Lung (tissue), 12 donors: ENCODE data around the gene PCSK6. TPM values are rescaled to one million over a fixed set of nuclear protein-coding genes. Genes with fewer than 3 reads are reported as not detected.

Source experiments
- ATAC-seq: fragments of 200-7000 bp; cut with Tn5 transposase; one replicate; pipeline ENCODE4 v1.9.1; 2020; ENCODE audit warnings: moderate number of reproducible peaks; ENCODE audit not compliant: insufficient read depth, low FRiP score
- DNase-seq, 3 donors: peaks; one replicate each; pipeline ENCODE4 v3.0.0-alpha.2; 2013 to 2017
- H3K27ac ChIP-seq, 2 donors: one replicate each; pipeline ENCODE4 v1.5.1; 2013; ENCODE audit warnings: mild to moderate bottlenecking in 2 of 2, moderate library complexity in 2 of 2, control low read depth in 1 of 2, inconsistent platforms in 1 of 2, low read depth in 1 of 2, low read length in 1 of 2
- H3K27me3 ChIP-seq, 3 donors: one replicate each; pipeline ENCODE4 v1.5.1; 2013; ENCODE audit warnings: low read length in 2 of 3; ENCODE audit not compliant: control insufficient read depth in 3 of 3, insufficient read depth in 3 of 3
- H3K36me3 ChIP-seq, 4 donors: one replicate each; pipeline ENCODE4 v1.5.1; 2013; ENCODE audit warnings: low read length in 4 of 4, mild to moderate bottlenecking in 1 of 4, moderate library complexity in 1 of 4; ENCODE audit not compliant: control insufficient read depth in 4 of 4, insufficient read depth in 4 of 4
- H3K4me1 ChIP-seq, 5 donors: one replicate each; pipeline ENCODE4 v1.5.1; 2013; ENCODE audit warnings: low read length in 5 of 5, mild to moderate bottlenecking in 2 of 5, moderate library complexity in 1 of 5; ENCODE audit not compliant: control insufficient read depth in 5 of 5, insufficient read depth in 5 of 5
- H3K4me3 ChIP-seq: one replicate; pipeline ENCODE4 v1.5.1; 2013; ENCODE audit warnings: mild to moderate bottlenecking, control low read depth, moderate library complexity
- H3K9ac ChIP-seq, 2 donors: one replicate each; pipeline ENCODE4 v1.5.1; 2013; ENCODE audit warnings: low read length in 2 of 2, control low read depth in 1 of 2; ENCODE audit not compliant: insufficient read depth in 1 of 2
- H3K9me3 ChIP-seq, 4 donors: one replicate each; pipeline ENCODE4 v1.5.1; 2013; ENCODE audit warnings: low read length in 3 of 4, mild to moderate bottlenecking in 1 of 4, moderate library complexity in 1 of 4; ENCODE audit not compliant: control insufficient read depth in 4 of 4, insufficient read depth in 3 of 4
- CTCF ChIP-seq: IDR thresholded peaks from 2 replicates; pipeline ENCODE4 v1.5.1; 2012; ENCODE audit warnings: mild to moderate bottlenecking; ENCODE audit errors: control extremely low read depth, extremely low read depth
- WGBS, 2 donors: extraction: QIAGEN DNeasy Blood & Tissue Kit; methylation state at CpG; one replicate each; pipeline ENCODE4 v1.1.7; 2013; 5-methylcytosine and 5-hydroxymethylcytosine counted together
- polyA plus RNA-seq, 2 donors: library from polyadenylated mRNA; stranded (reverse); fragments of 200-250 nt; gene quantifications; one replicate each; pipeline ENCODE4 v1.2.1, GENCODE V29; 2013
- total RNA-seq, 2 donors: library from RNA; depleted of rRNA in 1 of 2; stranded (reverse); fragments of >200 nt in 1 of 2; gene quantifications; one replicate each; pipeline ENCODE4 v1.2.1, GENCODE V29; 2014 to 2021
- donor health status: control.
- donor health status: control.
- donor health status: Bipolar disorder and iron deficiency.
- donor health status: healthy.
- donor health status: DM: yes; HTN: yes; CAD: no.

Gene PCSK6
- total and polyA plus RNA-seq, 4 donors, result 4.6 to 41.0 (median 8.4) TPM

GRCh38 chr15:101532865-101533264, 43.4 kb upstream of the PCSK6 start:
- DNase-seq, result no peak
- no peak overlapping the region for H3K4me3 ChIP-seq
- 94 to 97% methylated on average over 6 of the region's 6 CpGs for WGBS, 2 donors

GRCh38 chr15:101531170-101531569, 41.7 kb upstream of the PCSK6 start:
- H3K27ac ChIP-seq, result no peak overlapping the region
- H3K27me3 ChIP-seq, result no peaks in the 10 kb centered on the region
- TF ChIP-seq CTCF, result no peak
- H3K4me1 ChIP-seq, result peaks cover 0 to 21% (median 12%) of the 10 kb centered on the region in 5 donors
- DNase-seq, result no peak
- no peak for ATAC-seq
- 87 to 93% methylated on average over 13 of the region's 13 CpGs for whole genome bisulfite sequencing, 2 donors
- no peaks in the 10 kb centered on the region for H3K36me3 ChIP-seq
- no peaks in the 10 kb centered on the region for H3K9me3 ChIP-seq
- H3K9ac ChIP-seq, result no peak overlapping the region
- no peak overlapping the region for H3K4me3 ChIP-seq

More at GRCh38 chr15:101532865-101533264, 43.4 kb upstream of the PCSK6 start:
- Histone ChIP-seq H3K27me3 (no peaks in the 10 kb centered on the region), H3K9me3 (no peaks in the 10 kb centered on the region), H3K4me1 (peaks cover 0 to 23% (median 12%) of the 10 kb centered on the region in 5 donors), H3K9ac (no peak overlapping the region), H3K36me3 (no peaks in the 10 kb centered on the region), H3K27ac (no peak overlapping the region)
- ATAC-seq, result no peak
- no peak for TF ChIP-seq CTCF

- no peaks in the 10 kb centered on the region for H3K27me3 ChIP-seq
- no peak for ATAC-seq
- no peak overlapping the region for H3K9ac ChIP-seq
- no peak overlapping the region for H3K4me3 ChIP-seq
- no peak for DNase-seq
- TF ChIP-seq CTCF, result no peak
- no peaks in the 10 kb centered on the region for H3K36me3 ChIP-seq
- no peaks in the 10 kb centered on the region for H3K9me3 ChIP-seq
- H3K4me1 ChIP-seq, result peaks cover 0 to 21% (median 12%) of the 10 kb centered on the region in 5 donors
- H3K27ac ChIP-seq, result no peak overlapping the region
- WGBS, 2 donors, result 89 to 90% methylated on average over 17 of the region's 17 CpGs
These were observed 40.9 kb upstream of the PCSK6 start for GRCh38 chr15:101530224-101530958.
